Activated CD4-positive, alpha-beta T cell treated with anti-CD3 and anti-CD28 coated beads for 1 hour (primary cell): ENCODE data around the gene TSSK6.

Experiments used
- DNase-seq: peaks from one replicate; pipeline ENCODE4 v3.0.0-alpha.2; 2020

The TSSK6 gene

GRCh38 chr19:19544257-19544953 lies 29.1 kb upstream of the TSSK6 start:
- no peak for DNase-seq

DNA sequence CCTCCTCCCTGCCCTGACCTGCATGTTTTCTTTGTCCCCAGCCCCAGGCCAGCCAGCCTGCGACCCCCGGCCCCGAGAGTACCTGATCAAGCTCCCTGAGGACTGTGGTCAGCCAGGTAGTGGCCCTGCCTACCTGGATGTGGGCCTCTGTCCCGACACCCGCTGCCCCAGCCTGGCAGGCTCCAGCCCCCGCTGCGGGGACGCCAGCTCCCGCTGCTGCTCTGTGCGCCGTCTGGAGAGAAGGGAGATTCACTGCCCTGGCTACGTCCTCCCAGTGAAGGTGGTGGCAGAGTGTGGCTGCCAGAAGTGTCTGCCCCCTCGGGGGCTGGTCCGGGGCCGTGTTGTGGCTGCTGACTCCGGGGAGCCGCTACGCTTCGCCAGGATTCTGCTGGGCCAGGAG lies 28.3 kb upstream of the TSSK6 start:
- DNase-seq = no peak

DNA sequence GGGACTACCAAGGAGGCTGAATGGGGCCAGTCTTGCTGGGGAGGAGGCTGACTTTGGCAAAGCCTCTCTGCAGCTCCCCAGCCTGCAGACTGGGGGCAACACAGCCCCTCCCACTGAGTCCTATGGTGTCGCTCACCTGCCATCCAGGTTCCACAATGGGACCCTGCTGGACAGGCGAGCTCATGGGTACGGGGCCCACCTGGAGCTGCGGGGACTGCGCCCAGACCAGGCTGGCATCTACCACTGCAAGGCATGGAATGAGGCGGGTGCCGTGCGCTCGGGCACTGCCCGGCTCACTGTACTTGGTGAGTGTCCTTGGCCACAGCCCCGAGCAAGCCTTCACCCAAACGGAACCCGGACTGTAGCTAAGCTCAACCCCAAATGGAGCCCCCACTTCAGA lies 27.8 kb upstream of the TSSK6 start:
- no peak for DNase-seq

DNA sequence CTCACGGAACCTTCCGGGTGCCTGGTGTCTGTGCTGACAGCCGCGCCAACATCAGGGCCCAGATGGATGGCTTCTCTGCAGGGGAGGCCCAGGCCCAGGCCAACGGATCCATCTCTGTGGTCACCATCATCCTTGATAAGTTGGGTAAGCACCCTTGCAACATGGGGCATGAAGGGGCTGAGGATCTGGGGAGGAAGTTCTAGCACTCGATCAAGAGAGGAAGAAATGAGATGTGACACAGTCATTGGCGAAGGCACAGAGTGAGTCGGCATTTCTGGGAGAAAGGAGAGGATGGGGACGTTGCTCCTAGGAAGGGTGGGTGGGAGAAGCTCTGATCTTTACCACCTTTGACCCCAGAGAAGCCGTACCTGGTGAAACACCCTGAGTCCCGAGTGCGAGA lies 27.2 kb upstream of the TSSK6 start:
- no peak for DNase-seq

GRCh38 chr19:19541616-19542015 lies 26.3 kb upstream of the TSSK6 start:
- no peak for DNase-seq

GRCh38 chr19:19540715-19541515 lies 25.6 kb upstream of the TSSK6 start:
- DNase-seq = peak; percentile 57

GRCh38 chr19:19540064-19540714 lies 24.8 kb upstream of the TSSK6 start:
- peak; percentile 33 for DNase-seq

DNA sequence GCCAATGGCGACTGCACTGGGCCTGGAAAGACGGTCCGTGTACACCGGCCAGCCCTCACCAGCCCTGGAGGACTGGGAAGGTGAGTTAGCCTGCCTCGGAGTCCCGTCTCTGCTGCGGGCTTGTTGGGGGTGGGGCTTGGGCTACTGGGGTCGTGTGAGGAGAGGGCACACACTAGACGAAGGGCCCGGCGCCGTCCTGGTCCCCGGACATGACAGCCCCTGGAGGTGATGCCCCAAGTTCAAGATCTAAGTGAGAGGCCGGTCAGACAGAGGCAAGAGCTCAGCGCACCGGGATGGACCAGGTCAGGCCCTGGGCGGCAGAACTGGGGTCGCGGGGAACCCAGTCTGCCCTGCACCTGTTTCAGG lies 24.3 kb upstream of the TSSK6 start:
- no peak for DNase-seq

GRCh38 chr19:19538785-19539166 lies 23.4 kb upstream of the TSSK6 start:
- DNase-seq = no peak

- no peak for DNase-seq
Observed at GRCh38 chr19:19538061-19538784, 22.9 kb upstream of the TSSK6 start, which contains the start of gene CILP2. Gene CILP2 (plus strand): TSS chr19:19538265. CDS start chr19:19538350, 85 bp downstream.

DNA sequence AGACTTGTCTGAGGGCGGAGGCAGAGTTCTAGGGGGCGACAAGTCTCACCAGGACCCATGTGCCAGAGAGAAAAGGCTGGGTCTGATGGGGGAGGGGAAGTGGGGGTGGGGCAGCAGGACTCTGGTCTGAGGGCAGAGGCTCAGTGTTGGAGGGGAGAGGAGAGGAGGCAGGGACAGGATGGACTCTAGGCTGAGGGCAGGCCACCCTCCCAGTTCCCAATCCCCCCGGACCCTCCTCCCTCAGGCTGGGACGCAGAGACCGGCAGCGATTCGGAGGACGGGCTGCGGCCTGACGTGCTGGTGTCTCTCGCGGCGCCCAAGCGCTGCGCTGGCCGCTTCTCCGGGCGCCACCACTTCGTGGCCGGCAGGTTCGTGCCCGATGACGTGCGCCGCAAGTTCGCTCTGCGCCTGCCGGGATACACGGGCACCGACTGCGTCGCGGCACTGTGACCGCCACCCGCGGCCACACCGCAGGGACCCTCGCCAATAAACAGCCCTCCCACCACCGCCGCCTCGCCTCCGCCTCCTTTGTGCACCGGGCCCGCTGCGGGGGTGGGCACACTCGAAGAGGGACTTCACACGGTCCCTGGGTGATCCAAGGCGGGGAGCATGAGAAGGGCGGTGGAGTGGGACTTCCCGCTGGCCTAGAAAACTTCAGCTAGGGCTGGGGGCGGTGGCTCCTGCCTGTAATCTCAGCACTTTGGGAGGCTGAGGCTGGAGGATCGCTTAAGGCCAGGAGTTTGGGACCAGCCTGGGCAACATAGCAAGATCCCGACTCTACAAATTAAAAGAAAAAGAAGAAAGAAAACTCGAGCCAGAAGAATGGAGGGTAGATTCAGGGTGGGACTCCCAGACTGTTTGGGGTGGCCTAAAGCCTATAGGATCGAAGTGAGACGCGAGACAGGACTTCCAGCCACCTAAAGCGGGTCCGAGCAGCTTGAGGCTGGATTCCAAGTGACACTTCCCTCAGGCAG lies 22.0 kb upstream of the TSSK6 start:
- DNase-seq = no peak

- DNase-seq = no peak
Observed at GRCh38 chr19:19535311-19536191, 20.2 kb upstream of the TSSK6 start.

- no peak for DNase-seq
Observed at GRCh38 chr19:19534556-19535265, 19.4 kb upstream of the TSSK6 start.

DNA sequence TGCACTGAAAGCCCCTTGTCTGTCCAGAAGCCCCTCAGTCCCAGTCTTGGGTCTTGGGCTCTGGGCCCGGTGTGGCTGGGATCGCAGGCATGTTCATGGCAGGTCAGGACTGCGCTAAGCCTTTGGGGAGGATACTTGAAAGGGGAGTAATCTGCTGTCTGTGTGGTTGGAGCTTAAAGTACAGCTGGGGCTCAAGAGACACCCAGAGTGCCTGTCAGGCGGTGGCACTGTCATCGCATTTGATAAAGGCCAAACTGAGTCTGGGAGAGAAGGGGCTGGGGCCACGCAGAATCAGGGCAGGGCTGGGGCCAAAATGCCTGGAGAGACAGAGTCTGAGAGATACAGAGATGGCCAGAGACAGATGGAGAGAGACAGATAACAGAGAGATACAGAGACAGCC lies 18.5 kb upstream of the TSSK6 start:
- DNase-seq = no peak

DNA sequence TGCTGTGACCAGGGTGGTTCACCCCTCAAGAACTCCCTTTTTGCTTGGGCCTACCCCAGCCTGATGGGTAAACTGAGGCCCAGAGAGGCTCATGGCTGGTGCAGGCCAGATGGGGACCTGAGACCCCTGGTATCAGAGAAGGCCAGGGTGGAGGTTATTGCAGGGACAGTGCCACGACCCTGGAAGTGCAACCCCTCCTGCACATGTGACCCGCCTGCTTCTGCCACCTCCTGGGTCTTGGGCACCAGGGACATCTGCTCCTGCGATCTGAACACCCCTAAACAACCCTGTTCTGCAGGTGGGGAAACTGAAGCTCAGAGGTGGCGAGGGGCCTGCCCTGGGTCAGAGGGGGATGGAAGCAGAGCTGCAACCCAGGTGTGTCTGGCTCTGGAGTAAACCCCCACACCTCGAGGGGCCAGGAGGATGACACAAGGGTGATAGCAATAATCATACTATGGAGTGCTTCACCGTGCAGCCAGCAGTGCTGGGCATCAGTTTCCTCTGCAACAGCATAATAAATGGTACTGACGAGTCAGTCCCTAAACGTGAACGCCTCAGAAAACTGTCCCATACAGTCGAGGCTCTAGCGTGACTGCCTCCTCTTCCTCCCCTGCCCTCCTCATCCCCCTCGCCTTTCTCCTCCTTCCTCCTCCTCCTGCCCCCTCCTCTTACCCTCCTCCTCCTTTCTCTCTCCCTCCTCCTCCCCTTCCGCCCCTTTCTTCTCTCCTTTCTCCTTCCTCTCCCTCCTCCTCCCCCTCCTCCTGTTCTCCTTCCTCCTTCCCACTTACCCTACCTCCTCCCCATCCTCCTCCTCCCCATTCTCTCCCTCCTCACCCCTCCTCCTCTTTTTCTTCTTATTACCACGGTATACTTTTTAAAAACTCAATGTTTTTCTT lies 17.7 kb upstream of the TSSK6 start:
- DNase-seq = no peak

GRCh38 chr19:19531951-19532805 lies 16.8 kb upstream of the TSSK6 start:
- peak; percentile 82 for DNase-seq

- no peak for DNase-seq
Observed at GRCh38 chr19:19530889-19531288, 15.5 kb upstream of the TSSK6 start.

- DNase-seq = no peak
Observed at GRCh38 chr19:19530423-19530804, 15.1 kb upstream of the TSSK6 start.
